ENCODE data around the gene VEGFC. TPM values are rescaled to one million over a fixed set of nuclear protein-coding genes. Genes with fewer than 3 reads are reported as not detected.

The VEGFC gene
- polyA plus RNA-seq, 1 of the 3 experiments (the other 2 are of a cell fraction): 81.9 TPM

DNA sequence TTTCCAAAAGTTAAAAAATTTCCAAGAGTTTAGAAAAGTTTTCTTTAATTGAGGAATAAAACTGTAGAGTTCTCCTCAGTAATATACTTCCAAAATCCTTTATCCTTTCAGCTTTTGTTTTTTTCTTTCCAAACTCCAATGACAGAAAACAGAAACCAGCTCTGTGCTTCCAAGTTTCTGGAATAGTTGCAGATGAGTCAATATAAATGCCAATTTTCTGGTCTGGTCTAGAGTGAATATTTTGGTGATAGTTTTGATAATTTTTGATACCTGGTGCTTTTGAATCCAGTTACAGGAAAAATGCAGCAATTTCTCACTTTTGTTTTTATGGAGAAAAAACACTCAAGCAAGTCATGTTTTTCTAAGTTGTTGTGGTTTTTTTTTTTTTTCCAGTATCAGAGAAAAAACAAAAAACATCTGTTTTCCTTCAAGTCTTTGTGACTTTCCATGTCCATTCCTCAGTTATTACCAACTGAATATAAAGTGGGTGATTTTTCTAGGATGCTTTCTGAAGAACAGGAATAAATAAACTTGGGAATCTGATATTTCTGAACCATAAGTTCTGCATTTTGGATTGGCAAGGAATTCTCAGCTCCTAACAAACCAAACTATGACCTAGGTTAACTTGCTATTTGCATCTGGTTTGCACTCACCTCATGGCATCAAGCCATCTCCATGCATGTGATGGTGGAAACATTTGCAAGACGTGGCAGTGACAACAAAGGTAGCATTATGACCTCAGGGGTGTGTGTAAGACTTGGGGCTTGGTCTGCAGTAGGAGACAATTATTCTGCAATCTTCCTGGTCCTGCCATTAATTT lies 139.1 kb downstream of the VEGFC start:
- no peak overlapping the region for H2AFZ ChIP-seq (ENCODE audit: low read depth)
- H3K4me2 ChIP-seq: no peak overlapping the region
- no peak for TF ChIP-seq NRF1 (IDR thresholded peaks at IDR 0.05; ENCODE audit: low read depth, low read length)
- peak; percentile 63 for TF ChIP-seq TCF12 (IDR thresholded peaks at IDR 0.05)
- H3K9ac ChIP-seq: no peak overlapping the region
- DNase-seq: no peak
- no peaks in the 10 kb centered on the region for H3K79me2 ChIP-seq (ENCODE audit: insufficient read depth)
- H3K4me1 ChIP-seq (ENCODE audit: control insufficient read depth in 1 of 2, insufficient read depth in 2 of 2, low read depth in 1 of 2, low read length in 1 of 2): no peaks in the 10 kb centered on the region; a peak in 1 of 4 replicates
- POLR2A ChIA-PET: no interaction called here
- no peaks in the 10 kb centered on the region for H4K20me1 ChIP-seq (ENCODE audit: insufficient read depth)
- 21% methylated on average over 1 of the region's 1 CpG for WGBS (ENCODE audit: low lambda C conversion rate)
- H3F3A ChIP-seq (replicated peaks; ENCODE audit: insufficient read depth): peaks cover 27% of the 10 kb centered on the region
- no peaks in the 10 kb centered on the region for H3K9me2 ChIP-seq
- CTCF ChIA-PET: no interaction called here
- no peak overlapping the region for H3K4me3 ChIP-seq (ENCODE audit: low read depth in 2 of 2, low read length in 1 of 2)
- peak overlapping the region; percentile 36 to 77 for H3K27ac ChIP-seq (ENCODE audit: low read depth in 2 of 2, low read length in 1 of 2)
- H3K36me3 ChIP-seq (replicated peaks in 1 of 2; ENCODE audit: control insufficient read depth in 1 of 2, insufficient read depth in 2 of 2, low read length in 1 of 2): no peaks in the 10 kb centered on the region
- H3K27me3 ChIP-seq (ENCODE audit: insufficient read depth): no peaks in the 10 kb centered on the region
- no peaks in the 10 kb centered on the region for H3K9me3 ChIP-seq

- H3F3A ChIP-seq (replicated peaks; ENCODE audit: insufficient read depth): no peaks in the 10 kb centered on the region
- no peak overlapping the region for H3K27ac ChIP-seq (ENCODE audit: low read depth in 2 of 2, low read length in 1 of 2)
- CTCF ChIA-PET: no interaction called here
- POLR2A ChIA-PET: no interaction called here
- H3K4me2 ChIP-seq: peak overlapping the region; percentile 22; the same call in 1 of the 2 replicates
- no peaks in the 10 kb centered on the region for H3K4me1 ChIP-seq (ENCODE audit: control insufficient read depth in 1 of 2, insufficient read depth in 2 of 2, low read depth in 1 of 2, low read length in 1 of 2)
- no peak for TF ChIP-seq REST (IDR thresholded peaks at IDR 0.05; ENCODE audit: low read depth, low read length)
- no peak for TF ChIP-seq POLR2AphosphoS5 (IDR thresholded peaks at IDR 0.05; ENCODE audit: low read depth, low read length)
- TF ChIP-seq, protein P1, sequence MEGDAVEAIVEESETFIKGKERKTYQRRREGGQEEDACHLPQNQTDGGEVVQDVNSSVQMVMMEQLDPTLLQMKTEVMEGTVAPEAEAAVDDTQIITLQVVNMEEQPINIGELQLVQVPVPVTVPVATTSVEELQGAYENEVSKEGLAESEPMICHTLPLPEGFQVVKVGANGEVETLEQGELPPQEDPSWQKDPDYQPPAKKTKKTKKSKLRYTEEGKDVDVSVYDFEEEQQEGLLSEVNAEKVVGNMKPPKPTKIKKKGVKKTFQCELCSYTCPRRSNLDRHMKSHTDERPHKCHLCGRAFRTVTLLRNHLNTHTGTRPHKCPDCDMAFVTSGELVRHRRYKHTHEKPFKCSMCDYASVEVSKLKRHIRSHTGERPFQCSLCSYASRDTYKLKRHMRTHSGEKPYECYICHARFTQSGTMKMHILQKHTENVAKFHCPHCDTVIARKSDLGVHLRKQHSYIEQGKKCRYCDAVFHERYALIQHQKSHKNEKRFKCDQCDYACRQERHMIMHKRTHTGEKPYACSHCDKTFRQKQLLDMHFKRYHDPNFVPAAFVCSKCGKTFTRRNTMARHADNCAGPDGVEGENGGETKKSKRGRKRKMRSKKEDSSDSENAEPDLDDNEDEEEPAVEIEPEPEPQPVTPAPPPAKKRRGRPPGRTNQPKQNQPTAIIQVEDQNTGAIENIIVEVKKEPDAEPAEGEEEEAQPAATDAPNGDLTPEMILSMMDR (IDR thresholded peaks at IDR 0.05): no peak
- no peak for TF ChIP-seq SMC3 (IDR thresholded peaks at IDR 0.05; ENCODE audit: low read depth, low read length)
- no peak for TF ChIP-seq MEF2A (IDR thresholded peaks at IDR 0.05; ENCODE audit: borderline replicate concordance, low read depth)
- TF ChIP-seq RAD21 (IDR thresholded peaks at IDR 0.05; ENCODE audit: low read length): no peak
- no peak for TF ChIP-seq TCF12 (IDR thresholded peaks at IDR 0.05)
- TF ChIP-seq MXI1 (IDR thresholded peaks at IDR 0.05; ENCODE audit: low read depth, low read length): no peak
- no peak for TF ChIP-seq USF1 (IDR thresholded peaks at IDR 0.05; ENCODE audit: borderline replicate concordance, low read depth)
- no peak for TF ChIP-seq SIN3A (IDR thresholded peaks at IDR 0.05; ENCODE audit: borderline replicate concordance, low read depth, low read length)
- no peak for TF ChIP-seq CHD2 (IDR thresholded peaks at IDR 0.05; ENCODE audit: low read length, partially characterized antibody)
- TF ChIP-seq RFX5 (IDR thresholded peaks at IDR 0.05; ENCODE audit: low read length): no peak
- TF ChIP-seq, protein P2, sequence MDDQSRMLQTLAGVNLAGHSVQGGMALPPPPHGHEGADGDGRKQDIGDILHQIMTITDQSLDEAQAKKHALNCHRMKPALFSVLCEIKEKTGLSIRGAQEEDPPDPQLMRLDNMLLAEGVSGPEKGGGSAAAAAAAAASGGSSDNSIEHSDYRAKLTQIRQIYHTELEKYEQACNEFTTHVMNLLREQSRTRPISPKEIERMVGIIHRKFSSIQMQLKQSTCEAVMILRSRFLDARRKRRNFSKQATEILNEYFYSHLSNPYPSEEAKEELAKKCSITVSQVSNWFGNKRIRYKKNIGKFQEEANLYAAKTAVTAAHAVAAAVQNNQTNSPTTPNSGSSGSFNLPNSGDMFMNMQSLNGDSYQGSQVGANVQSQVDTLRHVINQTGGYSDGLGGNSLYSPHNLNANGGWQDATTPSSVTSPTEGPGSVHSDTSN (IDR thresholded peaks at IDR 0.05): no peak
- no peak overlapping the region for H3K9ac ChIP-seq
- no peaks in the 10 kb centered on the region for H3K27me3 ChIP-seq (ENCODE audit: insufficient read depth)
- no peaks in the 10 kb centered on the region for H3K9me2 ChIP-seq
- H3K79me2 ChIP-seq (ENCODE audit: insufficient read depth): no peaks in the 10 kb centered on the region
- WGBS (ENCODE audit: low lambda C conversion rate): 7% methylated on average over 1 of the region's 1 CpG
- H3K36me3 ChIP-seq (replicated peaks in 1 of 2; ENCODE audit: control insufficient read depth in 1 of 2, insufficient read depth in 2 of 2, low read length in 1 of 2): no peaks in the 10 kb centered on the region
- peak overlapping the region; percentile 20; the same call in 1 of the 2 replicates for H2AFZ ChIP-seq (ENCODE audit: low read depth)
- H4K20me1 ChIP-seq (ENCODE audit: insufficient read depth): no peaks in the 10 kb centered on the region
- peak overlapping the region in 1 of 2 experiments; percentile 3; a peak in 1 of 4 replicates for H3K4me3 ChIP-seq (ENCODE audit: low read depth in 2 of 2, low read length in 1 of 2)
- H3K9me3 ChIP-seq: no peaks in the 10 kb centered on the region
- DNase-seq: no peak
These were observed 146.4 kb downstream of the VEGFC start for GRCh38 chr4:176646311-176646710.

Measured in SK-N-SH (cell line).